NCI-H1694 (cell line): ENCODE data around the gene AUP1.
A peak's percentile ranks its signal among the peaks of the same experiment; 100 is the strongest.

Experiments used
- DNase-seq: peaks from one replicate; lab custom pipeline; 2025; lab: John Stamatoyannopoulos, UW

AUP1 gene

DNA sequence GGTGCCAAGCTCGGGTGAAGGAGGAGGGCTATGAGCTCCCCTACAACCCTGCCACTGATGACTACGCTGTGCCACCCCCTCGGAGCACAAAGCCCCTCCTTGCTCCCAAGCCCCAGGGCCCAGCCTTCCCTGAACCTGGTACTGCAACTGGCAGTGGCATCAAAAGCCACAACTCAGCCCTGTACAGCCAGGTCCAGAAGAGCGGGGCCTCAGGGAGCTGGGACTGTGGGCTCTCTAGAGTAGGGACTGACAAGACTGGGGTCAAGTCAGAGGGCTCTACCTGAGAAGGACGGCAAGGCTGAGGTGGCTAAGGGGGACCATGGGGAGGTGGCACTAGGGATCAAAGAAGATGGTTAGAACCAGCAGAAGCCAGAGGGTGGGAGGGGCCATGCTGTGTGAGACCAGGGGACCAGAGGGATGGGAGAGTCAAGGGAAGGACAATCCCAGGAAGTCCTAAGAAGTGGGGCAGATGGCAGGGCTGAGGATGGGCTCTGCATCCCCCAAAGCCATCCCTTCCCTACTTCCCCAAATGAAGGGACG, 27.4 kb upstream of the AUP1 start:
- no peak for DNase-seq

DNA sequence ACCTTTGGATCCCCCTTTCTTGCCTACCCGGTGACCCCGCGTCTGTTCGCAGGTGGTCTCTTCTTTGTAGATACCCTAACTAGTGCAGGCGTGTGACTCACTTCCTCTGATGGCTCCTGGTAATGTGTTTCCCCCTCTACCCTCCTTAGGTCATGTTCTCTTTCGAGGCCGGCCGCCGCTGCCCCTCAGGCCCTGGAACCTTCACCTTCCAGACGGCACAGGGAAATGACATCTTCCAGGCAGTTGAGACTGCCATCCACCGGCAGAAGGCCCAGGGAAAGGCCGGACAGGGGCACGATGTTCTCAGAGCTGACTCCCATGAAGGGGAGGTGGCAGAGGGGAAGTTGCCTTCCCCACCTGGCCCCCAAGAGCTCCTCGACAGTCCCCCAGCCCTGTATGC, 26.7 kb upstream of the AUP1 start:
- no peak for DNase-seq

DNA sequence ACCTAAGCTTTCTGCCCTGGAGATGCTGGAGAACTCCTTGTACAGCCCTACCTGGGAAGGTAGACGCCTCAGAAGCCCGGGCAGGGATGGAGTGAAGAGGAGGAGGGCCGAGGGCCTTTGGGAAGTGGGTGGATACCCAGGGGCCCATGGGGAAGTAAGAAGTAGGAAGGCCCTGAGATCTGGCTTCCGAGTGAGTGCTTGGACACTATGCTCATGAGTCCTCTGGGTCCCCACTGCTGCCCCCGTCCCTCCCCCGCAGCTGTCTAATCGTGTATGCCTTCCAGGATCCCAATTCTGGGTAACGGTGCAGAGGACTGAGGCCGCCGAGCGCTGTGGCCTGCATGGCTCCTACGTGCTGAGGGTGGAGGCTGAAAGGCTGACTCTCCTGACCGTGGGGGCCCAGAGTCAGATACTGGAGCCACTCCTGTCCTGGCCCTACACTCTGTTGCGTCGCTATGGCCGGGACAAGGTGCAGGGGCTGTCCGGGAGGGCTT, 26.2 kb upstream of the AUP1 start:
- DNase-seq = no peak

DNA sequence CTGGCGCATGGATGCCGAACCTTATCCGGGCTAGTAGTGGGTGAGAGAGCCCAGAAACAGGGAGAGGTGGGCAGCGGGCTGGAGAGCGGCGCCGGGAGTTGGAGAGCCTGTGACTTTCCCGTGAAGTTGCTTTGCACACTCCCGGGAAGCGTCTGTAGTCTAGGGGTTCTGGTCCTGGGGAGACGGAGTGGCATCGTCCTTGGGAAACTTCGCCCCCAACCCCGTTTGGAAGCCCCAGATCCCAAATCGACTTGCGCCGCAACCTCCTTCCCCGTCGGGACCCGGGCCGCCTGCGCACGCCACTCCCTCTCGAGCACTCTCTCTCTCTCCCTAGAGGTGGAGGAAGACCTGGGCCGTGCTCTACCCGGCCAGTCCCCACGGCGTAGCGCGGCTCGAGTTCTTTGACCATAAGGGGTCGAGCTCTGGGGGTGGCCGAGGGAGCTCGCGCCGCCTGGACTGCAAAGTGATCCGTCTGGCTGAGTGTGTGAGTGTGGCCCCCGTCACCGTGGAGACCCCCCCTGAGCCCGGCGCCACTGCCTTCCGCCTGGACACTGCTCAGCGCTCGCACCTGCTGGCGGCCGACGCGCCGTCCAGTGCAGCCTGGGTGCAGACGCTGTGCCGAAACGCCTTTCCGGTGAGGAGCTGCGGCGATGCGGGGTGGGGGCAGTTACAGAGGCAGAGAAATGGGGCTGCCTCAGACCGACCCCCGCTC, 25.5 kb upstream of the AUP1 start:
- DNase-seq = no peak

DNA sequence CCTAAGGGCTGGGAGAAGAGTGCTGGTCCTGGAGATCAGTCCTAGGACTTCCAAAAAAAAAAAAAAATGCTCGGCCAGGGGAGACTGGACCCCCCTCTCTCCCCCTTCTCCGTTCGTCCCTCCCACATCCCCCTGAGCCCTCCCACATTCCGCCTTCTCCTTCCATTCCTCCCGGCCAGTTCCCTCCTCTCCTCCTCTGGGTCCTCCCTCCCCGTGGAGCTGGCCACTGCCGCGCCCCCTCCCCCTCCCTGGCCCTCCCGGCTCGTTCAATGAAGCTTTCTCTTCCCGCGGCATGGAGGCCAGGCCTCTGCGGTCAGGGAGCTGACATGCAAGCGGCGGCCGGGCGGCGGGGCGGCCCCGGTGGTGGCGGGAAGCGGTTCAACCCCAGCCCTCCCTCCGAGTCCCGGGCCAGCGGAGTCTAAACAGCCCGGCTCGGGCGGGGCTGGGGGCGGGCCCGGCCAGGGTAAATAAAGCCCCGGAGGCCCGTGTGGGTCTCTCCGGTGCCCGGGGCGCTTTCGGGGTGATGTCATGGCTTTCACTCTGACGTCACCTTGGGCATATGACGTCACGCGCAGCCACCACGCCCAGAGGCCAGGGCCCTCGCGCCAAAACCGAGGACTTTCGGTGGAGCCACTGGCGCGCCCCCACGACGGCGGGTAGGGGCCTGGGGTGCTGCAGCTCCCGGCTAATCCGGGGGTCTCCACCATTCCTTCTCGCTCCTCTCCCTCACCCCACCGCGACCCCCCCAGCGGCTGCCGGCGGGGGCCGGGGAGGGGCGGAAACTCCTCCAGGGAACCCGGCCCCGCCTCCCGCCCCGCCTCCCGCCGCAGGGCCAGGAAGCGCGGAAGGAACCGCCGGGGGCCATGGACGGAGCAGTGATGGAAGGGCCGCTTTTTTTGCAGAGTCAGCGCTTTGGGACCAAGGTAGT, 24.6 kb upstream of the AUP1 start, which contains the start of the genes DOK1 and LOXL3:
Gene DOK1 (plus strand): TSS at position 829 of the 928 bp plus-strand sequence. CDS start 35 bp downstream, at position 864.
Gene LOXL3 (minus strand): TSS at position 51 of the 928 bp plus-strand sequence. CDS start 1,308 bp downstream, outside the sequence.
- DNase-seq = peak; percentile 27

DNA sequence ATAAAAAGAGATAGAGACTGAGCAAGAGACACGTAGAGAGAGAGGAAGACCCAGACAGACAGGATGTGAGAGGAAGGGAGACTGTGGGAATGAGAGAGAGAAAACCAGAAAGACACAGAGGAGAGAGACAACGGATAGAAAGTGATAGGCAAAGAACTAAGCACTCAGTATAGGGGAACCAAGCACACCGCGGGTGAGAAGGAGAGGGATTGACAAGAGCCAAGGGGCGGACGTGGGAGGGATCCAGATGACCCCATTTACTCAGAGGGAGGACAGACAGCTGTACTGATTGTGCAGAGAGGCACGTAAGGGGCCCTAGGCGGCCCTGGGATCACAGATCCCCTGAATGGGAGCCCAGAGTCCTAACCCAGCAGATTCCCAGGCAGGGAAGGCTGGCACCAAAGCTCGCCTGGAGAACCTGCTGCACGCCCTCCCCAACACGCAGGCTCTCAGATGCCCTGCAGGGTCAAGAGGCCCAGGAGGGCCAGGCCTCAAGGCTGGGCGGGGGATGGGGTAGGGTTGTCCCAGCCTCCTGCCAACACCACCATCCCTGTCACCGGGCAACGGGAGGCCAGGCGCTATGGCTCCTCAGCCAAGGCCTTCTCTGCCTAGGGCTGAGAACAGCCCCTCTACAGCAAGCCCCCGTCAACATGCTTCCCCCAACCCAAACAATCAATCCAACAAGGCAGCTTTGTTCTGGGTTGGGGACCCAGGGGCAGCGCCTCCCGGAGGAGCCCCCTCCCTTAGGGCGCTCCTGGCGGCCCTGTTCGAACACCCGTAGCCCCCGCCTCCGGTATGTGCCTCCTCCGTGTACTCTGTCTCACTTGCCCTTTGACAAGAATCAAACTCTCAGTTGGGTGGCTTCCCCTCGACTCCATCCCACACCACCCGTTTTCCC, 23.7 kb upstream of the AUP1 start:
- no peak for DNase-seq

DNA sequence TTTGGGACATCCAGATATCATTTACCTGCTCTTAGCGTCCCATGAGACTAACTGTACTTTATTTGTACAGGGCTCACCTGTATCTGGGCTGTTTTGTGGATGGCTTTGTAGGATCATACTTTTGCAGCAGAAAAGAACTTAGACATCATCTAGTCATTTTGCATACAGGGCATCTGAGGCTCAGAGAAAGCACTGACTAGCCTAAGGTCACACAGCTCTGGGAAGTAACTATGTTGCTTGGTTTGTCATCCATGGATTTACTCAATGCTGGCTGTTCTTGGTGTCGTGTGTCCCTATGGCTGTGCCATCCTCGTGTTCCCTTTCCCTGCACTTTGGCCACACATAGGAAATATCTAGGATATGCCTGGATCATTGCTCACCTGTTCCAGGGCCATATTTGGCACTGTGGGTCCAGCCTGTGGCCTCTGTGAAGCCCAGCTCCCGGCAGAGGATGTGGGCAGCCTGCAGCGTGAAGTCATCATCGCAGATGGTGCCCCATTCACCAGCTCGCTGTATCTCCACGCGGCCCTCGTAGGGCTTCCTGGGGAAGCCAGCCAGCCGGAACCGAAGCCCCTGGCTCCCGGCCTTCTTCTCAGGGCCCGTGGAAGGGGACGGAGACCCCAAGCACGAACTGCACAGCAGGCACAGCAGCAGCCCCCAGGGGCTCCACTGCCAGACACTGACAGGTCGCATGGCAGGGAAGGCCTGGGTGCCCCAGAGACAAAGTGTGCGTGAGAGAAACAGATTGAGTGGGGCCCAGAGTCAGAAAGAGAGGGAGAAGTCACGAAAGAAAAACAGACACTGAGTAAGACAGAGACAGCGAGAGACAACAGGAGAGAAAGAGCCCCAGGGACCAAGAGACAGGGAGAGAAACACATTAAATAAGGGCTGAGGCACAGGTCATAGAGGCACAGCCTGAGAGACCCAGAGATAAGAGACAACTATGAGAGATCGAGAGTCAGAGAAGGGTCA, 22.7 kb upstream of the AUP1 start:
- DNase-seq = no peak

DNA sequence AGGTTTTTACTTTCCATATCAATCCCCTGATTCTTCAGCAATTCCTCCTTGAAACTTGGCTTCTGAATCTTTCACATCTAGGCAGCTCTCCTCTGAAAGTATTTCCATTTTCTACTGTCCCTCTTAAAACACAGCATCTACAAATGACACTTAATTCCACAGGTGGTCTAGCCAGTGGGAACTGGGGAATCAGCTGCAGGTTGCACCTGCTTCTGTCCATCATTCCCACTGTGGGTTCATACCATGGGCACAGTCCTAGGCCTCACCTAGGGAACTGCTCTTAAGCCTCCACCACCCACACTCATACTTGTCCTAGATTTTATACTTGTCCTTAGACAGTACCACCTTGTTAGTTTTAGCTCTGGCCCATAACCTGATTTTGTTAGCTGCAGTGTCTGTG, 22.0 kb upstream of the AUP1 start:
- DNase-seq = no peak

DNA sequence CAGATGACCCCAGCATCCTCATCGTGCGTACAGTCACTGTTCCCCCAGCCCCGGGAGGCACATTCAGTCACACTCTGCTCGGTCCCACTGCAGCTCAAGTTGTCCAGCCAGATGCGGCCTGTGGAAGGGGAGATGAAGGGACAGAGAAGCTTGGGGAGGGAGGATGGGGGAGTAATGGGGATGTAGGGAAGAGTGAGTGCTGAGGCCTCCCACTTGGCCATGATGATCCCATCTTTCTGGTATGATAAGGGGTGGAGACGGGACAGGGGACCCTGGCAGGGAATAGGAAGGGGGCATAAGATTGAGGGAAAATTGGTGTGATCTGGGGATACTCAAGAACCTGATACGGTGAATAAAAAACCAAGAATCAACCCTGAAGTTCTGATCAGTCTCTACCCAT, 20.7 kb upstream of the AUP1 start:
- DNase-seq = no peak

DNA sequence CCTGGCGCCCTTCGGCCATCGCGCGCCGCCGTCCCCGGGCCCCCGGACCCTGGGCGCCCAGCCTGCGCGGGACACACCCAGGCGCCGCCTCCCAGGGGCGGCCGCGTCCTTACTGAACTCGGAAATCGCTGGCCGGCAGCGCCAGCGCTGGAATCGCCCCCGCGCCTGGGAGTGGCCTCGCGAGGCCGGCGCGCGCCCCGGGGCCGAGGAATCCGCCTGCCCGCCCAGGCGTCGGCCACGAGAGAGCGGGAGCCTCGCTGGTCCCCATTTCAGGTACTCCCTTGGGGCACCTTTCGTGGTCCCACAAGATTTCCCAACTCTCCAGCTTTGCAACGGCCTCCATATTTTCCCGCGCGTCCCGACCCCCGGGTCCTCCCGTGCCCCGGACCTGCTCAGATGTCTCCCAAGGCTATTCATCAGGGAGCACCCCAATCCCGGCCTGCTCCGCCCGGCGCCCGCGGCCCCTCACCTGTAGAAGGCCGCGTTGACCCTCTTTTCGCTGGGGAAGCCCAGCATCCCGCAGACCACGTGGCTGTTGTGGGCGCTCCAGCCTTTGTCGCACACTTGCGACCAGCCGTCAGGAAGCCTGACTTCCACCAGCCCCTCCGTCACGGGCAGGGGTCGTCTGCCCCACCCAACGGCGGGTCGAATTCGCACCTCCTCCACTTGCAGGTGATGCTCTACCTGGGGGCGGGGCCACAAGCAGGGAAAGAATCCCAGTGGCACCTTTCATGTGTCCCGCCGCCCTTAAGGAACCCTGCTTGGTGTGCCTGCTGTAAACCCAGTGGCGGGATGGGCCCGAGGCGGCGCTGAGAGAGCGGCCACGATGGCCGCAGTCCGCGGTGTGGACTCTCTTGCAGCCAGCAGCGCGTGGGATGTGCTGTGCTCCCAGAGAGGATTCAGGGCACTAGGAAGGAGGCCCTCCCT, 19.7 kb upstream of the AUP1 start:
- no peak for DNase-seq

DNA sequence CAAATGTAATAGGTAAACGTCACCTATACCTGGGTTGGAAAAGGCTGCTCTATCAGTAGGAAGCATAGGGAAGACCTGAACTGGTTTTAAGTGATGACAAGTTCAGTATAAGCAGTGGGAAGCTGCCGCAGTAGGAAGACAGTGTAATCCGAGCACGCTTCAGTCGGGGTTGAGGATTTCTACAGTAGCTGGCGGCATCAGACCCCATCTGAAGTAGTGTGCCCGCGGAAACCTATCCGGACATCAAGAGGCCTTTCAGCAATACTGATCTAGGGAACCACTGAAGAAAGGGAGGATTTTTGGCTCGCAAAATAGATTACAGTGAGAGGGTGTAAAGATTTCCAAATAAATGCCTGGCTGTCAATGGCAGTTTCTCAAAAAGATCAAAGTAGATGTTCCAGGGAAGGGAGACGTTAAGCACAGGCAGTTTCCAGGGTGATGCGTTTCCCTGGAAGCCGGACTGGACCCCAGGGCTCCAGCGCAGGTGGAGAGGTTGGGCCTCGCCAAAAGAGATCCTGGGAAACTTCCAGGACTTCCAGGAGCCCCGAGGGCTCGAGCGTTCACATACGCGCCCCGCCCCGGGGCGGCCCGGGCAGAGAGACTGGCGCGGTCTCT, 18.9 kb upstream of the AUP1 start:
- DNase-seq = no peak

DNA sequence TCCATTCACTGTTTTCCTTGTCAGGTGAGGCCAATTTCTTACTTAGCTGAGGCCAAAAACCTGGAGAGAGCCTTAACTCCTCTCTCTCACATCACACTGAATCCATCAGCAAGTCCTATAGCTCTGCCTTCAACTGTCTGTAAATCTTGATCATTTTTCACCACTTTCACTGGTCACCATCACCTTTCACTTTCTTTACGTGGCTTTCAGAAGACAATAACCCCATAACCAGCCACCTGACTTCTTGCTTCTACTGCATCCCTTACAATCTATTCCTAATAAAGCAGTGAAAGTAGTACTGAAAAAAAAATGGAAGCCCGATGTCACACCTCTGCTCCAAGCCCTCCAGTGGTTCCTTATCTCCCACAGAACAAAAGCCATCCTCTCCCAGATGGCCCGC, 16.5 kb upstream of the AUP1 start:
- no peak for DNase-seq

DNA sequence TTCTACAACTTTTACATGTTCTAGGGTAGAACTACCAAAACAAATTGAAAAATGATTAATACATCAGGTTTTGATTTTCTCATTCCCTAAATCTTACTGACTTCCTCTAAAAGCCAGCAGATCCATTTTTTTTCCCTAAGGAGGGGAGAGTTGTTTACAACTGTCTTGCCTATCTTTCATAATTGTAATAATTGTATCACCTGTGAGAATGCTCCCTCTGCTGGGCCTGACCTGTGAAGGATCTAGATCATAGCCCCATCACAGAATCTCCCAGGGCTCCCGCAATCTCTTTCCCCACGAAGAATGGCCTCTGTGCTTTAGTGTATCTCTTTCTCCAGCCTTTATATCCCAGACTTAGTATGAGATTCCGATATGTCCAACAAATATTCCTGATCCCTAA, 15.1 kb upstream of the AUP1 start:
- no peak for DNase-seq

DNA sequence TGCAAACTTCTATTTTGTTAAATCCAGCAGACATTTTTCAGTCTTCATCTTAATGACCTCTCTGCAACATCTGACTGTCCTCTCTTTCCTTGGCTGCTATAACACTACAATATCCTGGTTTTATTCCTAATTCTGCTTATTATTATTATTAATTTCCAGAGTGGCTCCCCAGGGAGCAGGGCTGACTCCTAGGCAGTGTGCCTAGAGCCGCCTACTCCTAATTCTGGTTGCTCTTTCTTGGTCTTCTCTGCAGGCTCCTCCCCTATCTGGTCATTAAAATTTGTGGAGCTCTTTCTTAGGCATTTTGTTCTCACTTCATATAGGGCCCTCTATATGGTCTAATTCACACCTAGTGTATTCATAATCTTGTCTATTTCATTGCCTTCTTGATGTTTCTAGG, 13.5 kb upstream of the AUP1 start:
- no peak for DNase-seq

DNA sequence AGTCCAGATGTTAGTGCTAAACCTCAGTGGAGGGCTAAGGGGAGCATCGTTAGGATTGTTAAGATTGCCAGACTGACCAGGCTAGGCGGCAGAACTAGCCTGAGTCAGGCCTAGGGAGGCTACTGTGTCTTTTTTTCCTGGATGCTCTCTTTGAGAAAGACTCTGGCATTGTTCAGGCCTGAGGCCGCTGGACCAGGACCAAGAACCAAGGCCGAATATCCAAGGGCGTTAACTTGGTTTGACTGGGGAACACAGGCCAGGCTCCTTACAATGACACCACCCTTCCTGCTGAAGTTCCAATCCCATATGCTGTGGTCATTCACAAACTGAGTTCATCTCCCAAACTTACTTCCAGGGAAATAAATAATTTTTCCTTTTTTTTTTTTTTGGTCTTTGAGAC, 10.8 kb upstream of the AUP1 start:
- DNase-seq = no peak

DNA sequence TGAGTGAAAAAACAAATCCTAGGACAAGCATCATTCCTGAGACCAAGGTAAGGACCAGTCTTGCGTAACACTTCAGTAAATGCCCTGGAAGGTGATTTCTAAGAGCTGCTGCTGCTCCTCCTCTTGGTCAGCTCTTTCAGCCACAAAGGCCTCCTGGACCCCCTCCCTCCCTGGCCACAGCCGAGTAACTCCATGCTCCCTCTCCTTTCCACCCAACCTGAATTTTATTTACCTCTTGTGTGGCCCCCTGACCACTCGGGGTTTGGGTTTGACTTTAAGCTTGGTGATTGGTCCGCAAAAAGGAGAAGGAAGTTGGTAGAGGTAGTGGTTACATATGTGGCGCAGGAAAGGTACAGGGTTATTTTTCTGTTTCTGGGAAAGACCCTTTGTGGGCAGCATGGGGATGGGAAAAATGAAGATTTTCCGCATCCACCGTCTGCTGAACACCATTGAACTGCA, 9.4 kb upstream of the AUP1 start:
- DNase-seq = no peak

DNA sequence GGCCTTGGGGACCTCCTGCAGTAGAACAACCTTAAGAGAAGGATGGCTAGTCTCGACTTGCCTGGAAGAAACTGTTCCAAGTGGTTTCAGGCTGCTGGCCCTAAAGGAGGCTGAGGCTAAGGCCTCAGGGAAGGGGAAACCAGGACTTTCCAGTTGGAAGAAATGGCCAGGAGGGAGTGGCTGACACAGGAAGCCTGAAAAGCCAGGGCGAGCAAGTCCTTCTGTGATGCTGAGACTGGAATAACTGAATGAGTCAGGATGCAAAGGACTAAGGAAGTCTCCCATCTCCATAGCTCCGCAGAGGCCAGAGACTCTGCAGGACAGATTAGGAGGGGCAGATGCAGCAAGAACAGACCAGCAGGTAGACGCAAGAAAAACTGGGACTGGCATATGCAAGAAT, 7.6 kb upstream of the AUP1 start:
- DNase-seq = no peak

DNA sequence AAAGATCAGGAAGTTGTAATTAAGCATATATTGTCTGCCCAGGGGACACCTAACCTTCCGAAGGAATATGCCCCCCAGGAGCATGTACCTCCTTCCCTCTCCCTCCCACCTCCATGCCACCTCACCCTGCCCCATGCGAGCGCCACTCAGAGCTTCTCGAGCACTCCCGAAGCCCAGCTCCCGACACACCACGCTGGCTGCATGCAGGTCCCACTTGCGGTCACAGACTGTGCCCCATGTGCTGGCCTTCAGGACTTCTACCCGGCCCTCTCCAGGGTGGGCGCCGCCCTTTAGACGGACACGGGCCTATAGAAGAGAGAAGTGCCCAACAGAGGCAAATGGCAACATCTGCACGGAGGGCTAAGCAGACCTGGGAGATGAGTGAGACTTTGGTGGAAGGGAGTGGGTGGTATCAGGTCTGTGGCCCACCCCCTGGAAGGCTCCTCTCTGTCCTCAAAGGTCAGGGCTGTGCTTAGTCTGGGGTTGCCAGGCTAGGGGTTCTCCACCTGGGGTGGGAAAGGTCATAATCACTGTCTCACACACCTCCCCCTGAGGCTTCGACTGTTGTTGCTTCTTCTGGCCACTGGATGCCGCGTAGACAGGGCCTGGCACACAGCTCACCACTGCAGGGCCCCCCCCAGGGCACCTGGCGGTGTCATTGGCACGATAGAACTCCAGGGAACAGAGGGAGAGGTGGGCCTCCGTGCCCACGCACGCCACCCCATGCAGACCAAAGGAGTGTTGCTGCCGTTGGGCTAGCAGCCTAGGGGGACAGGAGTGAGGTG, 6.9 kb upstream of the AUP1 start:
- DNase-seq = no peak
